HG03103 (cell line): ENCODE measurements around the gene SETBP1.

Source experiments
- ATAC-seq: cut with Tn5 transposase; IDR thresholded peaks from one replicate; pipeline ENCODE4 v1.9.1; 2021; ENCODE audit warnings: low read depth; ENCODE audit not compliant: unreplicated experiment

Gene SETBP1

DNA sequence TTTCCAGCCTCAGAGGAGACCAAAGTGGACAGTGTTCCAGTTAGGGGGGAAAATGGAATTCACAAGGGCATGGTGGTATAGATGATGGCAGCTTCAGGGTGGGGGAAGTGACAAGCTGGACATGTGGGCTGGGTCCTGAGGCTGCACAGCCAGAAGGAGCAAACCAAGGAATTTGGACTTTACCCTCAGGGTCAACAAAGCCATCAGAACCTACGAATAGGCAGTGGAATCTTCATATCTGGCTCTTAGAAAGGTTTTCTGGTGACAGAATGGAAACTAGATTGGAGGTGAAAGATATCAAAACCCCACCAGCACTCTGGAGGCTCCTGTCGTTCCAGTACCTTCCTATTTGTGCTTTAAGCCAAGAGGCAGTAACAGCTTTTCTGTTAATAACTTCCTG, 127.1 kb downstream of the SETBP1 start:
- ATAC-seq = no peak

DNA sequence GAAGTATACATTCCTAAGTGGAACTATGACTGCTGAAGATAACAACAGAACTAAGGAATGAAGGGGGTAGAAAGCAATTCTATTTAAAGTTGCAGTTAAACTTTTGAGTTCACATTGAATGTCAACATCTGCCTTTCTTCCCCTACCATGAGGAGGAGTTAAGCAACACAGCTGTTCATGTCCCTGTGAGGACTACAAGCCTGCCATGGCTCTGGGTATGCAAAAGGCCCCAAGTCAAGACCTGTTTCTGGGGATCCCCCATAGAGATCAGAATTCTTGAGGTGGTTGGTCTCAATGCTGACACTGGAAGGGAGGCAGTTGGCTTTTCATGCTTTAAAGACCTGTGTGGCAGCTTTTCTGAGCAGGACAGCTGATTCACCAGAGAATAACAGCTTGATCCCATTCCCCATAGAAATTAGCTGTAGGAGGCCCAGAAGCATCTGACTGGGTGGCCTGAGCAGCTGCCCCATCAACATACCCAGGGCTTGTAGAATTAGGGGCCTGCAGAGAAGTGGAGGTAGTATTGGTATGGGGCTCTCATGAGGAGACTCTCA, 131.0 kb downstream of the SETBP1 start:
- no peak for ATAC-seq

DNA sequence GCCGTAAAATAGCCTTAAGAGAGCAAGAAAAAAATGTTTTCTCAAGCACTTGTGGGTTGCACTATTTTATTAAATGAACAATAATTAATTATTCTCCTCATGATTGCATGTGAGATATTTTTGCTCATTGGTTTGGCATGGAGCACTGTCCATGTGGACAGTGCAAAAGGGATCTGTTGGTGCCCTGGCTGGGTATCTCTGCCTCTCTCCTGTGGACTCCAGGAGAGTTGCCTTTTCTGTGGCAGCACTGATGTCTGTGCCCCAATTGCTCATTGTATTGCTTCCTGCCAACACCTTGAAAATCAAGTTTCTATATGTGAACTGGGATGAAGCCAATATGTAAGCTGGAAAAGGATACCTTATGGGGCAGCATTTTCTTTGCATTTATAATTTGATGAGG, 131.7 kb downstream of the SETBP1 start:
- no peak for ATAC-seq

DNA sequence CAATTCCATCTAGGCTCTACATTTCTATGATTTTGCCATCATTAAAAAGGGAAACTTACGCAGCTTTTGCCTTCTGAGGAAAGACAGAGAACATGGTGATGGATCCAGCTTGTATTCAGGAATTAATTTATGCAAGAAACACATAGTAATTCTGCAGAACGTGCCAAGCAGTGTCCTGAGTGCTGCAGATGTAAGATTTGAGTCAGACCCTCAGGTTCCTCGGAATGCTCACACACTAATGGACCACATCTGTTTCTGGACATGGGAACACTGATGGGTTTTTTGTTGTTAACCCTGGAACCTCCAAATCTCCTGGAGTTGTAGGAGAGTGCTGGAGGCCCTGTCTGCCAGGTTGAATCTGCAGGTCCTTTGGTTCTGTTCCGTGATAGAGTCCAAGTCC, 132.9 kb downstream of the SETBP1 start:
- no peak for ATAC-seq

DNA sequence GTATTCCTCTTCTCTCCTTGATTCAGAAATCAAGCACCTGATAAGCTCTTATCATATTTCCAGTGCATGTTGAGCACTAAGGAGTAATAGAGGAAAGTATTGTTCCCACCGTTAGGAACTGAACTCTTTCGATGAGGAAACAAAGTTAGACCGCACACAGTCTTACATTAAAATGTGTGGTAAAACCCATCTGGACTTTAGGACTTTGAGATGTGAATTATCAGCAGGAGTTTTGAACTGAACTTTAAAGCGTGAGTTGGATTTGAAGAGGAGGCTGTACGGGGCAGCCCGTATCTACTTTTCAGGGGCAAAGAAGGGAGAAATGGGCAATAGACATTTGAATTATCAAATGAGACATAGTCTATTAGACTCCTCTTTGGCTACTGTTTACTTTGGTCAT, 134.4 kb downstream of the SETBP1 start:
- ATAC-seq = no peak

DNA sequence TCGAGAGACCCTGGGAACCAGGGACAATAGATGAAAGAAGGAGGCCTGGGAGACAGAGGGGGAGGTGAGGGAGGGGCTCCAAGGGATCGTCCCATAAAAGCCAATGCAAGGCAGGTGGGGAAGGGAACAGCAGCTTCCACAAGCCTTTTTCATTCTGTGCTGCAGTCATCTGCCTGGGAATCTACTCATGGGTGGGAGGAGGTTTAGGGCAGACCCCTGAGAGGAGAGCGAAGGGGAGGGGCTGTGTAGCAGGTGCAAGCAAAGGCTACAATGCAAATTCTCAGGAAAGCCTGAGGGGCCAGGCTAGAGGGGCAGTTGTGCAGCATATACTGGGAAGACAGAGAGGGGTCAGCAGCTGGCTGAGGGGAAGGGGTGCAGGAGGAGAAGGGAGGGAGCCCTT, 135.4 kb downstream of the SETBP1 start:
- ATAC-seq = no peak

DNA sequence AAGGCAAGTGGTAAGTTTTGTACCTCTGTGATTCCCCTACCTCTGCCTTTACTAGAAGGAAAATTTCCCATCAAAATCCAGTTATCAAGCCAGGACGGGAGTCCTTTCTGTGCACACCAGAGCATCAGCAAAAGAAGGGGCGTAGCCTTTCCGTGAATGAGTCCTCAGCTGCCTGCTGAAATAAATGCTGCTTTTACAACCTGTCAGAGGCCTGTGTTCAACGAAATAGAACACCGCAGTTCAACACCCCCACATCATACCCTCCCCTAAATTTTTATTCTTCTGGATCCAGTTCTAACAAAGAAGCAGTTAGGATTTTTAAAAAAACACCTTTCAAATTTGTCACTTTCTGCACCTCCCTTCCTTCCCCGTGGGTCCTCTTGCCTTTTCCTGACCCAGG, 135.8 kb downstream of the SETBP1 start:
- no peak for ATAC-seq

DNA sequence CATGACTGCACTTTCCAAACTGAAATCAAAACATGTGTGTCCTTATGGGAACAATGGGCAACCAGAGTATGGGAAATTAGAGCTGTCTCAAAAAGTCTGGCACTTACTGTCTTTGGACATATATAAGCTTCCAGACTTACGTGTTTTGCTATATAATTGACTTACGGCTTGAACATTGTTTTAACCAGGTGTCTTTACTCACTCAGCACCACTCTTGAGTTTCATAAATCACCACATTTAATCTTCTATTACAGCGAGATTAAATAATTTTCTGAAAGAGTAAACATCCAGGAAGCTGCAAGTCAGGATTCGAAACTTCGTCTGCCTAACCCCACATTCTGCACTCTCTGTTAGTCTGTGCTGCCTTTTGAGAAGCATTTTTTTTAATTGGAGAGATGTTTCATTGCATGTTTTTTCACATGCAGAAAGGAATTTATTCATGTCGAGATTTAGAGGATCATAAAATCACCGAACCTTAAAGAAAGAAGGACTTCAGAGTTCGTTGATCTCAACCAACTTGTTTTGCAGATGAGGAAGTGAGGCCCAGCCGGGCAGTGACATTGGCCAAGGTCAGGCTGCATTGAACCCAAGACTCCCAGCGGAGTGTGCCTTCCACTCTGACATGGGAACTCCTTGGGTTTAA, 137.3 kb downstream of the SETBP1 start:
- no peak for ATAC-seq

DNA sequence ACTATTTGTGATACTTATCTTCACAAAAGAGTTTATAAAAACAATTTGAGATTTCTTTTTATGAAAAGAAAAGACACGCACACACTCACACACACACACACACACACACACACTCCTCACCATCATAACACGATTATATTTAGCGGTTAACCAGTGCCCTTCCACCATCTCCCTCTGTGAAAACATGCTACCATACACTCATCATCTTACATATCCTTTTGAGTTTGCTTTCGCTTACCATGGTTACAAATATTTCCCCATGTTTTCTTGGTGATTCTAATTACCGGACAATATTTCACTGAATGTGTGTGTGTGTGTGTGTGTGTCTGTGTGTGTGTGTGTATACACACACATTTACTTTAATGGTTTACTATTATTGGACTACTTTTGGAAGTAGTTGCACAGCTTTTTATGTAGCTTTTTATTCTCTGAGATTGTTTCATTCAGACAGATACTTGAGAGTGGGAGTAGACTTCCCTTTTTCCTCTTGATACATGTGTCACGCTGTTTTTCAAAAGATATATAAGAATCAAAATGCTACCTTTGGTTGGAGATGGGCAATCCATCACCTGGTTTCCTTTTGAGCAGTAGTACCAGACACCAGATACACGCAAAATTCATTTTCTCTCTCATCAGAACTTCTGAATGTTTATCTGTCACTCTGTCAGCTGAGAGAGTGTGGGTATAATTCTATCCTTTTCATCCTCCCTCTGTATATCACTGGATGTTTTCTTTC, 138.1 kb downstream of the SETBP1 start:
- no peak for ATAC-seq

DNA sequence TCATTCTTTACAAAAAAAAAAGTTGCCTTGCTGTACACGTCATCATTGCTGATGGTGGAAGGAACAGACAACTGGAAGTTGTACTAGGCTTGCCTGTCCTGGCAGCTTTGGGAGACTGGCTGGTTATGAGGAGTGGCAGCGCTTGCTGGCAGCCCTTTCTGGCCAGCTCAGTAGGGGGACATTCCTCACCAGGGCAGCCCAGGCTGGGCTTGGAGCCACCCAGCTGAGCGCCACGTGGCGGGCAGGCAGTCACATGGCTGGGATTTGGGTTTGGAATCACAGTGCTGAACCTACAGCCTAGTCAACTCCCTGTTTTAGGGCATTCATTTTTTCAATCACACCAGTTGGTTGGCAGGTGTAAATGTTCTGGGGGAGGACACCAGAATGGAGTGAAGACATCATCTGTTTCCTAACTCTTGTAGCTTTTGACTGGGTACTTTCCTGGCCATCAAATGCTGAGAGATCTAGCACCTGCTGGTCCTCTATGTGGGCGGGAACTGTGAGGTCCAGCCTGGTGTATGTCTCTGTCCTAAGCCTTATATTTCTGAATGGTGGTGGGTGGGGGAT, 139.3 kb downstream of the SETBP1 start:
- ATAC-seq = no peak

DNA sequence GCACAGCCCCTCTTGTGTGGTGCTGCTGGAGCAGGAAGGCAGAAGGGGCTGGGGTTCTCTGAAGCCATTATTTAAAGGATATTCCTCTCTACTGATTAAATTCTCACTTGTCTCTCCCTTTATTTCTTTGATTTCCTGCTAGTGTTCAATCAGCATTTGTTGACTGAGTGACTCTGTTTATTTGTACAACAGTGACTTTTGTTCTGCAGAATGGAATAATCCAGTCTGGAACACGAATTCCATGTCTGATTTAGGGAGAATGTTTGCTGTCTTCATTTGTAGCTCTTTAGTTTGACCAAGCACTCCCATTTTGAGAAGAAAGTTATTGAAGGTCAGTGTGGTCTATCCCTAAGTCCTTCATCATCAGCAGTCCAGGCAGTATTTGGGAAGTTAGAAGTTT, 141.2 kb downstream of the SETBP1 start:
- ATAC-seq = no peak

DNA sequence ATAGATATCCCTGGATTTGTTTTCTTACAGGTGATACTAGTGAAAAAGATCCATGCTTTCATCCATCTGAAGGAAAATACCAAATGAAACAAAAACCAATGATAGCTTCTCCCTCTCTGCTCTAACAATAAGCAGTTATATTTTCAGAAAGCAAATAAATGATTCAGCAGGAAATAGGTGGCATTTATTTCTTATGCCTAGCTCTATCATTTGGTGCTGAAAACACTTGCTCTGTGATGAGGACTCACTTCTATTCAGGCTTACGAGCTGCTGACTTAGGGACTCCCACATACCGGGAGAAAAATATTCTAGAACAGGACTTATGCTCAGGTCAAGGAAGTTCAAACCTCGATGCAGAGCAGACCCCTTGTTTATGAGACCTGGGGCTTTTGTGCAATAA, 142.6 kb downstream of the SETBP1 start:
- ATAC-seq = no peak

DNA sequence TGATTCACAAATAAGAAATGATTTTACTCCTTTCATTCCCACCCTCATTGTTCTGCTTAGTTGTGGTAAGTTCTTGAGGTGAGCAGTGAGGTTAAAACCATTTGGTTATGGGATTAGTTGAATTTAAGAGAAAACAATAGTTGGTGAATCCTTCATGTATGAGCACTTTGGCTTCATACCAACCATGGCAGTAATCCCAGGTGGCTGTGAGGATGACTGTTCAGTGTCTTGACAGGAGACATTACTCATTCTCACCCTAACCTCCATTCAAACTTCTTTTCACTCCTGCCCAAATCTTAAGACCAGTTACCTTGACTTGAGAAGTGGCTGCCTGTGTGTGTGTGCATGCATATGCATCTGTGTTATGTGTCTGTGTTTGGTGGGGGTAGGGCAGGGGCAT, 143.1 kb downstream of the SETBP1 start:
- ATAC-seq = no peak

DNA sequence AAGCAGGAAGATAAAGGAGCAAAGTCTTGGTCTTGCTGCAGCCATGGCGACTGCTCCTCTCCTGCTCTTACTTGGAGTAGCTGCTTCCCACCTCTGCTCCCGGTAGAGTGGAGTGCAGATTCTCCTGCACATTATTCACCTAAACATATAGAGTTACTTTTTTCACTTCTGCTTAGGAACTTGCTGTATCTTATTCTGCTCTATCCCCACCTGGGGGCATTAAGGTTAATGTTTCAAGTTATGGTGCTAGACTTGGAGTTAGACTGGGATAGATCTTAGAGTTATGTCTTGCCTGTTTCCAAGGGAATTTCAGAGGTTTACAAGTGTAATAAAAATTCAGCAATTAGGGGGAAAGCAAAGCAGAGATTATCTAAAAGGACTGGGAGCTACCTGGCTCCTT, 144.2 kb downstream of the SETBP1 start:
- ATAC-seq = no peak

DNA sequence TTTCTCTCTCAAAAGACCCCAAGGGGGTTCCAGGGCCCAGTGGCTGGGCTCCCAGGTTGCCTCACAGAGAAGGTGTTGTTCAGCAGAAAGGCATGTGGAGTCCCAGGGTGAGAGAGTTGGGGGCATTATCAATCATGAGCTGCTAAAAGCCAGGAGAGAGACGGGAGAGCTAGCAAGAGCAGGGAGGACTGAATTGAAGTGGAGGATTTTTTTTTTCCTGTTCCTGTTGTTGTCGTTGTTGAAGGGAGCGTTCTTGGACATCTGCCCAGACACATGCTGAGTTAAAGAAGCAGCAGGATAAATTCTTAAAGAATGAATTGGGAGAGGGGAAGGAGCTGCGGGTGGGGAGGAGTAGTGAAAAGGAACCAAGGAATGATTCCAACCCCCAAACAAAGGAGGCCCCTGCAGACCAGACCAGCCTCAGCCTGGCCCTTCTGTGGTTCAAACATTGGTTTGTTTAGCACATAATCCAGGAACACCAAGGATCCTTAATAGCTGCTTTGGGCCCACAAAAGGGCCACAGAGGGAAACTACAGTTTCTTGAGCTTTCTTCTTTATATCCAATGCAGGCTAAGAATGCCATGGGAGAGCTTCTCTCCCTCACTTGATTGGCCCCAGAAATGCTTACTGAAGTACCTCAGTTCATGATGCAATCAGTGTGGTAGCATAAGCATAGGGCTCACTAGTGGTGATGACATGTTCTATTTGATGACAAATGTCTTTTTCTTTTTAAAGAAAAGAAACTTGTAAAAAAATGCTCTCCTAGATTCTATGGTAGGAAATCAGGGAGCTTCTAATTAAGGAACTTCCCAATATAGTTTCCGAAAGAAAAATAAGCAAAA, 146.0 kb downstream of the SETBP1 start:
- ATAC-seq = no peak

DNA sequence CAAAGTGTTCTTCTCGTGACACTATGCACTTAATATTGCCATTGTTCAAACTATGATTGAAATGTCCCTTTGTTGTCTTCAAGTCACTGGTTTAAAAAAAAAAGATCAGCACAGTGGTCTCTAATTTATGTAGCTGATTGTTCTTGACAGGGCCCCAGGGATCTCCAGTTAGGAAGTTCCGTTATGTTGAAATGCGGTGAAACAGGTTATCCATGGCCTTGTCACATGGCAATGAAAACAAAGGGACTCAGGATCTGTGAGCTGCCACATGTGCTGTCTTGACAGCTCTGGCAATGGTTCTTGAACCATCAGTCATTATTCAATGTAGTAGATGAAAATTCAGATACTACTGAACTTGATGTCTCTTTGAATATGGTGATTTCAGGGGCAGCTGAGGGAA, 147.4 kb downstream of the SETBP1 start:
- ATAC-seq = no peak

DNA sequence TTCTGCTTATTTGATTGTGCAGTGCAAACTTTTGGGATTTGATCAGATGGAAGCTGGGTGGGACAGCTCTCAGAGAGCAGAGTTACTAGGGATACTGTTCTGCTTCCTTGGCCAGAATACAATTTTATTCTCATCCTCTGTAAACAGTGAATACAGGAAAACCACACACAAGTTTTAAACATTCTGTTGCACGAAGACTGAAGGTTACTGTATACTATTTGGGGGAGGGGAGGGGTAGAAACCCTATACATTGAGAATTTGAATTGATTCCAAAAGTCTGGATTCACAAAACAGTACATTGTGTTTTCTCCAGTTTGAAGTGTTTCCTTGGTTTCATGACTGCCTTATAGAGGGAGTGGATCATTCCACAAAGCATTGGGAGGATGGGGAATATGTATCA, 149.9 kb downstream of the SETBP1 start:
- no peak for ATAC-seq

DNA sequence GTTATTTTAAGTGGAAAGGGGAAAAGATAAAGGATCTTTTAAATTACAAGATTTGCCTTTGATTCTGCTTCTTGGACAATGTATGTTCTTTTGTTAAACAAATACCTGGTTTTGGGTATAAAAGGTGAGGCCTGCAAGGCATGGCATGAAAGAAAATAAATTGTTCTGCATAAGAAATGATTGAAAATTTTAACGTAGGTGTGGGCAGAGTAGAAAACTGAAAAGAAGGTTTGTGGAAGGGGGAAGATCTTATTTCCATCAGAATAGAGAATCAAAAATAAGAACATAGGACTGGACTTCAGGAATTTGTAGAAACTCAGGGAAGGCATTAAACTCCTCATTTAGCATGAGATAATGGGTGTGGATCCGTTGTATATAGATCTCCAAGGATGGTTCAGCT, 153.1 kb downstream of the SETBP1 start:
- no peak for ATAC-seq

DNA sequence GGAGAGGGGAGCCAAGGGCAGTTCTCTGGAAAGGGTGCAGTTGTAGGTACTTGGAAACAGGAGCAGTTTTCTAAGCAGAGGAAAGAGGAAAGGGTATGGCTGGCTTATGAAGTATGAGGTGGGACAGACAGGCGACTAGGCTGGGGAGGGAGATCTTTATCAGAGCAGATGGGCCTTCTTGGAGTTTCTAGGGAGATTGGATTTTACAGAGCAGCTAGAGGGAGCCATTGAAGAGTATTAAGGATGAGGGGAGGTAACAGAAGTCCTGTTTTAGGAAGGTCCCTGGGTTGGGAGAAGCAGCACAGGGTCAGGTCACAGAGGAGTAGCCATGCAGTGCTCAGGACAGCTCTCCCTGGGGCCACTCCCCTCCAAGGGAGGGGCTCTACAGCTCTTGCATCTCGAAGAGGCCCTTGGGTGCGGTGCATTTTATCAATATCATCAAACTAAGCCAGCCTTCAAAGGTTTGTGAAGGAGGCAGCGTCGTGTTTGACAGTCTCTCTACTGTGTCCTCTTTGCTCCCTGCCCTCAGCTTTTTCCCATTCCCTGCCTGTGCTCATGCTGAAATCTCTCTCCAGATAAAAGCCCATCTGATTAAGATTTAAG, 154.3 kb downstream of the SETBP1 start:
- no peak for ATAC-seq

DNA sequence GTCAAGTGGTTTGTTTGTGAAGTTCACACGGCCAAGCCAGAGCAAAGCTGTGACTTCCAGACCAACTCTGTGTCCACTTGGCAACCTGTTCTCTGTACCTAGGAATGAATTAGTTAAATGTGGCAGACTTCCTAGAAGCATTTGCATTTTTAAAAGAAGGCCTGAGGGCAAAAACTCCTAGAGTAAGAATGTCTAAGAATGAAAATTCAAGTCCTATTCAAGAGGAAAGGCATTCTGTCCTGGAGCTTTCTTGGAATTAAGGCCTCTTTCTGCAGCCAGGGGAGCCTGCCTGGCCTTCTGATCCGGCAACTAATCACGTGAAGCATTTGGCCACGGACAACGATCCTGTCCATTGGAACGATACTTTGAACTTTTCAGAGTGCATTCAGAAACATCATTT, 155.0 kb downstream of the SETBP1 start:
- no peak for ATAC-seq

DNA sequence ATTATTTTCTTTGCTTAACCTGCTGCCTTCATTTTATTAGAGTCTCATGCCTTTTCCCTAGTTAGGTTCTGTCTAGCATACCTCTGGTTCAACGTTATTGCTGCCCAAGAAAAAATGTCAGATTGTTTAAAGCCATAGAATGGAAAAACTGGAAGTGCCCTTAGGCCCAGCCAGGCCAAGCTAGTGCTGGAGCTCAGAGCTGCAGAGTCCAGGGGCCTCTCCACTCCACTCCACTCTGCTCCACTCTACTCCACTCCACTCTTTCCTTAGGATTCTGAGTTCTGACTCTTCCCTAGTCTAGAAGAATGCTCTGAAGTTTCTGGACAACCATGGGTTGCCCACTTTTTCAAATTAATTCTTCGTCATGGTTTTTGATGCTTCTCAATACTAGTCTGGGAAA, 155.6 kb downstream of the SETBP1 start:
- no peak for ATAC-seq
